SK-N-MC (cell line): ENCODE results near the gene ANTXR2.

Source experiments
- EZH2 ChIP-seq: fragments of 200-600 bp; sonication (generic); IDR thresholded peaks from one replicate; pipeline ENCODE4 v1.6.1; 2017; ENCODE audit warnings: antibody characterized with exemption
- FOXP2 ChIP-seq: optimal IDR thresholded peaks from 2 replicates; pipeline ENCODE3; 2011; ENCODE audit warnings: mild to moderate bottlenecking, moderate library complexity; ENCODE audit not compliant: insufficient read depth; ENCODE audit errors: extremely low read length, control extremely low read depth
- POLR2AphosphoS5 ChIP-seq: IDR thresholded peaks from 2 replicates; pipeline ENCODE4 v1.6.1; 2012; ENCODE audit warnings: mild to moderate bottlenecking, low read depth, low read length, borderline replicate concordance

DNA sequence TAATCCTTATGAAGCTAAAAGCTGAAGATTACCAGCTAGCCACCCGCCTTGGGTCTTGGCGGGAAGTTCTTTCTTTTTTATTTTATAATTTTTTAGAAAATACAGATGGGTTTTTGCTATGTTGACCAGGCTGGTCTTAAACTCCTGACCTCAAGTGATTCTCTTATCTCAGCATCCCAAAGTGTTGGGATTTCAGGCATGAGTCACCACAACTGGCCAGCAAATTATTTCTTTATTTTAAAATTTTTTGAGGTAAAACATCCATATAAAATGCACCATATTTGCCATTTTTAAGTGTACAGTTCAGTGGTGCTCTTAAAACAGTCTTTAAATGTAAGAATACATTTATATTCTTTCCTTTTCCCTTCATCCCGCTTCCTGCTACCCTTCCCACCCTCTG lies 40.6 kb upstream of the ANTXR2 start:
- TF ChIP-seq EZH2 (no peak), POLR2AphosphoS5 (no peak), FOXP2 (no peak)
